ENCODE measurements around the gene PIP5KL1. TPM values are rescaled to one million over a fixed set of nuclear protein-coding genes. Genes with fewer than 3 reads are reported as not detected.
A peak's percentile ranks its signal among the peaks of the same experiment; 100 is the strongest.

PIP5KL1 gene
- total and polyA plus RNA-seq, 2 experiments from 2014 or later: 13.4 to 19.5 TPM

- no peak overlapping the region for H3K4me2 ChIP-seq
- Mint-ChIP-seq H3K27me3 (ENCODE audit: insufficient read depth, low read depth, poor library complexity) (peaks cover 7% of the 10 kb centered on the region), H3K27ac (peak overlapping the region; percentile 68), H3K4me1 (peaks cover 25% of the 10 kb centered on the region), H3K9me3 (no peaks in the 10 kb centered on the region), H3K36me3 (ENCODE audit: low read depth) (peaks cover 3% of the 10 kb centered on the region; the same call in 2 of the 3 replicates), H3K4me3 (peak overlapping the region; percentile 3; the same call in 1 of the 3 replicates)
- H3K27ac ChIP-seq (ENCODE audit: low read depth): peak overlapping the region; percentile 47; the same call in 1 of the 2 replicates
- DNase-seq (ENCODE audit: low spot score): peak; percentile 96
- no peaks in the 10 kb centered on the region for H3K9me2 ChIP-seq (ENCODE audit: insufficient read depth)
- no peak overlapping the region for H3K4me3 ChIP-seq
- ATAC-seq: peak; percentile 95
- peaks cover 14% of the 10 kb centered on the region for H4K20me1 ChIP-seq (replicated peaks; ENCODE audit: insufficient read depth)
- H3K27me3 ChIP-seq (ENCODE audit: insufficient read depth): no peaks in the 10 kb centered on the region
- peak; percentile 35; the same call in 1 of the 2 replicates for TF ChIP-seq CREB1 (CRISPR knock-in tag; IDR thresholded peaks at IDR 0.05; ENCODE audit: low read depth)
- TF ChIP-seq EZH2phosphoT487 (IDR thresholded peaks at IDR 0.05; ENCODE audit: unreplicated experiment): no peak
- TF ChIP-seq ETS1 (IDR thresholded peaks at IDR 0.05): no peak
- TF ChIP-seq, protein P1, sequence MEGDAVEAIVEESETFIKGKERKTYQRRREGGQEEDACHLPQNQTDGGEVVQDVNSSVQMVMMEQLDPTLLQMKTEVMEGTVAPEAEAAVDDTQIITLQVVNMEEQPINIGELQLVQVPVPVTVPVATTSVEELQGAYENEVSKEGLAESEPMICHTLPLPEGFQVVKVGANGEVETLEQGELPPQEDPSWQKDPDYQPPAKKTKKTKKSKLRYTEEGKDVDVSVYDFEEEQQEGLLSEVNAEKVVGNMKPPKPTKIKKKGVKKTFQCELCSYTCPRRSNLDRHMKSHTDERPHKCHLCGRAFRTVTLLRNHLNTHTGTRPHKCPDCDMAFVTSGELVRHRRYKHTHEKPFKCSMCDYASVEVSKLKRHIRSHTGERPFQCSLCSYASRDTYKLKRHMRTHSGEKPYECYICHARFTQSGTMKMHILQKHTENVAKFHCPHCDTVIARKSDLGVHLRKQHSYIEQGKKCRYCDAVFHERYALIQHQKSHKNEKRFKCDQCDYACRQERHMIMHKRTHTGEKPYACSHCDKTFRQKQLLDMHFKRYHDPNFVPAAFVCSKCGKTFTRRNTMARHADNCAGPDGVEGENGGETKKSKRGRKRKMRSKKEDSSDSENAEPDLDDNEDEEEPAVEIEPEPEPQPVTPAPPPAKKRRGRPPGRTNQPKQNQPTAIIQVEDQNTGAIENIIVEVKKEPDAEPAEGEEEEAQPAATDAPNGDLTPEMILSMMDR (conservative IDR thresholded peaks at IDR 0.05; ENCODE audit: low read depth in 2 of 2): peak; percentile 66 to 75
- TF ChIP-seq POLR2AphosphoS5 (IDR thresholded peaks at IDR 0.05; ENCODE audit: low read depth): no peak
- no peaks in the 10 kb centered on the region for H3K36me3 ChIP-seq (ENCODE audit: insufficient read depth)
- H2AFZ ChIP-seq: no peak overlapping the region
- 0 out of 2 replicates have a peak, but pooled peaks cover 3% of the 10 kb centered on the region for H3F3A ChIP-seq (replicated peaks; ENCODE audit: low read depth)
- peaks cover 82% of the 10 kb centered on the region for H3K79me2 ChIP-seq (replicated peaks; ENCODE audit: insufficient read depth)
- H3K4me1 ChIP-seq (ENCODE audit: insufficient read depth): peaks cover 8% of the 10 kb centered on the region; the same call in 1 of the 2 replicates
These were observed 24.9 kb upstream of the PIP5KL1 start for GRCh38 chr9:127955294-127956015.

DNA sequence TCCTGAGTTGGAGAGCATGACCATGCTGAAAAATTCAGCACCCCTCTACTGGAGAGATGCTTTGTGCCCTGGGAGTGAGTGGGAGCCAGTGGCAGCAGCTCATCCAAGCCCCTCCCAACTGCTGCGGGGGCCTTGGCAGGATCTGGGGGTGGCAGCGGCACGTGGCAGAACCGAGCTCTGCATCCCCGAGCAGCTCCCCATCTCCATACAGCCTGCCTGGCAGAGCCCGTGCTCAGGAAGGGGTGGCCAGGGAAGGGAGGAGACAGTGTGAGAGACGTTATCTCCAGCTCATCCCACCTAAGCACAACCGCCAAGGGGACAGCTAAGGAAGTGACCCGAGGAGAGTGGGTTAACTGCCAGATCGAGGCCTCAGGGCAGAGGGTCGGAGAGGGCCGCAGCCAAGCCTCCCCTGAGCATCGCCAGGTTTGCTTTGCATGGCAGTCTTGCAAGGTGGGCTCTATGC lies 24.3 kb upstream of the PIP5KL1 start:
- H3K36me3 Mint-ChIP-seq (ENCODE audit: low read depth): peaks cover 3% of the 10 kb centered on the region; the same call in 2 of the 3 replicates
- H4K20me1 ChIP-seq (replicated peaks; ENCODE audit: insufficient read depth): peaks cover 12% of the 10 kb centered on the region
- 0 out of 2 replicates have a peak, but pooled peaks cover 3% of the 10 kb centered on the region for H3F3A ChIP-seq (replicated peaks; ENCODE audit: low read depth)
- peaks cover 10% of the 10 kb centered on the region for H3K27me3 Mint-ChIP-seq (ENCODE audit: insufficient read depth, low read depth, poor library complexity)
- no peaks in the 10 kb centered on the region for H3K9me2 ChIP-seq (ENCODE audit: insufficient read depth)
- H3K4me1 Mint-ChIP-seq: peaks cover 21% of the 10 kb centered on the region
- H3K36me3 ChIP-seq (ENCODE audit: insufficient read depth): no peaks in the 10 kb centered on the region
- H3K4me3 ChIP-seq: no peak overlapping the region
- H3K4me3 Mint-ChIP-seq: no peak overlapping the region
- H3K27me3 ChIP-seq (ENCODE audit: insufficient read depth): no peaks in the 10 kb centered on the region
- peaks cover 8% of the 10 kb centered on the region; the same call in 1 of the 2 replicates for H3K4me1 ChIP-seq (ENCODE audit: insufficient read depth)
- no peak for DNase-seq (ENCODE audit: low spot score)
- peak overlapping the region; percentile 40; the same call in 1 of the 2 replicates for H3K27ac Mint-ChIP-seq
- no peaks in the 10 kb centered on the region for H3K9me3 Mint-ChIP-seq
- no peak overlapping the region for H2AFZ ChIP-seq
- H3K27ac ChIP-seq (ENCODE audit: low read depth): 0 out of 2 replicates have a peak overlapping the region, but pooled peaks have one; percentile 39
- ATAC-seq: peak; percentile 10; the same call in 1 of the 3 replicates
- peaks cover 76% of the 10 kb centered on the region for H3K79me2 ChIP-seq (replicated peaks; ENCODE audit: insufficient read depth)
- H3K4me2 ChIP-seq: no peak overlapping the region
- TF ChIP-seq NANOG (IDR thresholded peaks at IDR 0.05; ENCODE audit: borderline replicate concordance): no peak
- TF ChIP-seq, protein P1 (conservative IDR thresholded peaks at IDR 0.05; ENCODE audit: low read depth in 2 of 2): no peak
- no peak for TF ChIP-seq POLR2AphosphoS5 (IDR thresholded peaks at IDR 0.05; ENCODE audit: low read depth)
- no peak for TF ChIP-seq ZNF331 (CRISPR knock-in tag; IDR thresholded peaks at IDR 0.05; ENCODE audit: low read depth)
- no peak for TF ChIP-seq EZH2 (IDR thresholded peaks at IDR 0.05; ENCODE audit: low read depth, unreplicated experiment)
- TF ChIP-seq CREB1 (CRISPR knock-in tag; IDR thresholded peaks at IDR 0.05; ENCODE audit: low read depth): no peak
